IPS DF 6.9 (cell line): ENCODE results near the gene DNM3.

Experiments used
- DNase-seq: peaks from one replicate; pipeline ENCODE4 v3.0.0-alpha.2; 2013; ENCODE audit warnings: low read depth, low spot score
- H3K27ac ChIP-seq: one replicate; pipeline ENCODE4 v1.5.1; 2013; ENCODE audit warnings: low read length, control low read depth
- H3K27me3 ChIP-seq: 2 replicates; pipeline ENCODE4 v1.6.1; 2013; ENCODE audit warnings: mild to moderate bottlenecking, low read length; ENCODE audit not compliant: control insufficient read depth, insufficient read depth
- H3K36me3 ChIP-seq: 2 replicates; pipeline ENCODE4 v1.6.1; 2013; ENCODE audit warnings: low read length; ENCODE audit not compliant: control insufficient read depth, insufficient read depth
- H3K4me1 ChIP-seq: 2 replicates; pipeline ENCODE4 v1.6.1; 2013; ENCODE audit warnings: low read length; ENCODE audit not compliant: control insufficient read depth, insufficient read depth
- H3K4me3 ChIP-seq: 2 replicates; pipeline ENCODE4 v1.5.1; 2013; ENCODE audit warnings: mild to moderate bottlenecking, low read length
- H3K9me3 ChIP-seq: 2 replicates; pipeline ENCODE4 v1.6.1; 2013; ENCODE audit warnings: low read length, inconsistent platforms; ENCODE audit not compliant: control insufficient read depth, insufficient read depth
- WGBS: extraction: QIAGEN DNeasy Blood & Tissue Kit; methylation state at CpG from one replicate; pipeline ENCODE4 v1.1.7; 2013; ENCODE audit warnings: mixed read lengths, missing lambda C conversion rate; ENCODE audit not compliant: insufficient read length, insufficient coverage; 5-methylcytosine and 5-hydroxymethylcytosine counted together

DNM3 gene

GRCh38 chr1:172229942-172230341 lies 388.6 kb downstream of the DNM3 start:
- no peaks in the 10 kb centered on the region for H3K36me3 ChIP-seq
- no peak for DNase-seq
- H3K27ac ChIP-seq, result no peak overlapping the region
- H3K27me3 ChIP-seq, result no peaks in the 10 kb centered on the region
- no CpG with 5 or more reads among the region's 1 CpG for WGBS
- H3K9me3 ChIP-seq, result no peaks in the 10 kb centered on the region
- H3K4me3 ChIP-seq, result no peak overlapping the region
- H3K4me1 ChIP-seq, result no peaks in the 10 kb centered on the region

DNA sequence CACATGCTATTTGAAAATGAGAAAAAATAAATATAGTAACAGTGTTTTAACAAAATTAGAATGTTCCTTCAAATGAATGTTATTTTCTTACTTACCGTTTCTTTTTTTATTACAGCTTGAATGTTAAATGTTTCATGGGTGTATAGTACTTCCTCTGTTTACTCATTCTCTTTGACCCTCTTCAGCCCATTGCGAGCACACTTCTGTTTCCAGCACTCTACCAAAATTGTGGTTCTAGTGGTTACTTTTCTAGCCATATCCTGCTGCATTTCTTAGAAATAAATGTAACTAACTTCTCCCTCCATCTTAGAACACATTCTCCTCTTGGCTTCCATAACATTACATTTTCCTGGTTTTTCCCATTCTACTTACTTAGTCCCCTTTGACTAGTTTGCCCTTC lies 389.2 kb downstream of the DNM3 start:
- no peak for DNase-seq
- no CpG with 5 or more reads among the region's 2 CpGs for WGBS
- no peaks in the 10 kb centered on the region for H3K4me1 ChIP-seq
- no peaks in the 10 kb centered on the region for H3K9me3 ChIP-seq
- H3K4me3 ChIP-seq, result no peak overlapping the region
- no peak overlapping the region for H3K27ac ChIP-seq
- H3K36me3 ChIP-seq, result no peaks in the 10 kb centered on the region
- no peaks in the 10 kb centered on the region for H3K27me3 ChIP-seq

- Histone ChIP-seq H3K4me1 (no peaks in the 10 kb centered on the region), H3K36me3 (no peaks in the 10 kb centered on the region), H3K27ac (no peak overlapping the region), H3K27me3 (no peaks in the 10 kb centered on the region), H3K9me3 (no peaks in the 10 kb centered on the region), H3K4me3 (no peak overlapping the region)
- WGBS, result 100% methylated on average over 4 of the region's 5 CpGs
- DNase-seq, result no peak
These were observed 395.7 kb downstream of the DNM3 start for GRCh38 chr1:172236958-172237357.

- Histone ChIP-seq H3K36me3 (no peaks in the 10 kb centered on the region), H3K4me3 (no peak overlapping the region), H3K4me1 (no peaks in the 10 kb centered on the region), H3K27ac (no peak overlapping the region), H3K9me3 (no peaks in the 10 kb centered on the region), H3K27me3 (no peaks in the 10 kb centered on the region)
- WGBS, result no CpG with 5 or more reads among the region's 1 CpG
- no peak for DNase-seq
These were observed 396.9 kb downstream of the DNM3 start for GRCh38 chr1:172238158-172238557.

DNA sequence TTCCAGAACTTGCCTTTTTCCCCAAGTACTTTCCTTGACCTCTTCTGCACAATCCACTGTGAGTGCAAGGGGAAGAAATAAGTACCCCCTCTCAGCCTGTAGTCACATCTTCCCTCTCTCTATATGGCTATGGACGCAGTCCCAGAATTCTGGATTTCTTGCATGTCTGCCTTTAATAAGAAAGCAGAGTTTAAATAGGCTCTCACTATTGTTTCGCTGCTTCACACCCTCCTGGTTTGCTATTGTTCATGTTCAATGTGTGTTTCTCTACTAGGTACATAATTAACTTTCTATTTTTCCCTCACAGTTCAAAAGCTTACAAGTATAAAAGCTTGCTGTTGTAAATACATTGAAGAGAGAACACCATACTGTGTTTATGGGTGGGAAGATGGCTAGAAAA lies 397.7 kb downstream of the DNM3 start:
- no peak for DNase-seq
- no peak overlapping the region for H3K27ac ChIP-seq
- H3K4me1 ChIP-seq, result no peaks in the 10 kb centered on the region
- no peaks in the 10 kb centered on the region for H3K36me3 ChIP-seq
- H3K4me3 ChIP-seq, result no peak overlapping the region
- WGBS, result no CpG with 5 or more reads among the region's 2 CpGs
- no peaks in the 10 kb centered on the region for H3K27me3 ChIP-seq
- H3K9me3 ChIP-seq, result no peaks in the 10 kb centered on the region

DNA sequence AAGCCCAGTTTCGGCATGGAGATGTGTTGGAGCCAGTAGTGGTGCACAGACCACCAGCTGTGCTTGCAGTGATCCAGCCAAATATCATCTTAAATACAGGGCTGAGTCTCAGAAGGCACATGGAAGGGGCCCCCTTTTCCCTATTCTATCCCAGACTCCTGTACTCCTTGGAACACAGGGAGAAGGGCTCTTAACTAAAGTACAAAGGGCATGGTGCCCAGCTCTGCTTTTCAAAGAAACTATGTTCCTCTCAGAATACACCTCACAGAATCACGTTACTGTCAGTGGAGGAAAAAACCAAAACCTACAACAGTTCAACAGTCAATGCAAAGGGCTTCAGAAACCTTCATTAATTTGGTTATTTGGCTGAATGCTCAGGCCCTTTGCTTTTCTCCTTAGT lies 398.6 kb downstream of the DNM3 start:
- no peaks in the 10 kb centered on the region for H3K4me1 ChIP-seq
- no peak for DNase-seq
- no peaks in the 10 kb centered on the region for H3K9me3 ChIP-seq
- H3K36me3 ChIP-seq, result no peaks in the 10 kb centered on the region
- no peak overlapping the region for H3K27ac ChIP-seq
- H3K4me3 ChIP-seq, result no peak overlapping the region
- H3K27me3 ChIP-seq, result no peaks in the 10 kb centered on the region
- WGBS, result no CpG with 5 or more reads among the region's 2 CpGs

GRCh38 chr1:172241540-172241939 lies 400.2 kb downstream of the DNM3 start:
- Histone ChIP-seq H3K36me3 (no peaks in the 10 kb centered on the region), H3K27ac (no peak overlapping the region), H3K9me3 (no peaks in the 10 kb centered on the region), H3K27me3 (no peaks in the 10 kb centered on the region), H3K4me3 (no peak overlapping the region), H3K4me1 (no peaks in the 10 kb centered on the region)
- DNase-seq, result no peak
- WGBS, result no CpG with 5 or more reads among the region's 1 CpG

- Histone ChIP-seq H3K9me3 (no peaks in the 10 kb centered on the region), H3K4me1 (peaks cover 2% of the 10 kb centered on the region; the same call in 1 of the 2 replicates), H3K4me3 (no peak overlapping the region), H3K36me3 (no peaks in the 10 kb centered on the region), H3K27me3 (no peaks in the 10 kb centered on the region), H3K27ac (no peak overlapping the region)
- no peak for DNase-seq
- no CpG with 5 or more reads among the region's 1 CpG for WGBS
These were observed 403.6 kb downstream of the DNM3 start for GRCh38 chr1:172244865-172245264.

DNA sequence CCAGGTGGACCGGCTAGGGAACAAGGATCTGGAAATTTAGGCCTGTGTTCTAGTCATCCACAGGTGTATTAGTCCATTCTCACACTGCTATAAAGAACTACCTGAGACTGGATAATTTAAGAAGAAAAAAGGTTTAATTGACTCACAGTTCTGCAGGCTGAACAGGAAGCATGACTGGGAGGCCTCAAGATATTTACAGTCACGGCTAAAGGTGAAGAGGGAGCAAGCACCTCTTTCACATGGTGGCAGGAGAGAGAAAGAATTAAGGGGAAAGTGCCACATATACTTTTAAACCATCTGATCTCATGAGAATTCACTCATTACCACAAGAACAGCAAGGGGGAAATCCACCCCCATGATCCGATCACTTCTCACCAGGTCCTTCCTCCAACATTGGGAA lies 404.5 kb downstream of the DNM3 start:
- no peaks in the 10 kb centered on the region for H3K27me3 ChIP-seq
- DNase-seq, result no peak
- H3K36me3 ChIP-seq, result no peaks in the 10 kb centered on the region
- no peak overlapping the region for H3K27ac ChIP-seq
- no CpG with 5 or more reads among the region's 3 CpGs for WGBS
- peaks cover 2% of the 10 kb centered on the region; the same call in 1 of the 2 replicates for H3K4me1 ChIP-seq
- no peaks in the 10 kb centered on the region for H3K9me3 ChIP-seq
- H3K4me3 ChIP-seq, result no peak overlapping the region

- WGBS, result no CpG with 5 or more reads among the region's 8 CpGs
- Histone ChIP-seq H3K9me3 (no peaks in the 10 kb centered on the region), H3K4me1 (peaks cover 2% of the 10 kb centered on the region; the same call in 1 of the 2 replicates), H3K27ac (no peak overlapping the region), H3K4me3 (no peak overlapping the region), H3K36me3 (no peaks in the 10 kb centered on the region), H3K27me3 (no peaks in the 10 kb centered on the region)
- DNase-seq, result no peak
These were observed 405.5 kb downstream of the DNM3 start for GRCh38 chr1:172246521-172247390.

DNA sequence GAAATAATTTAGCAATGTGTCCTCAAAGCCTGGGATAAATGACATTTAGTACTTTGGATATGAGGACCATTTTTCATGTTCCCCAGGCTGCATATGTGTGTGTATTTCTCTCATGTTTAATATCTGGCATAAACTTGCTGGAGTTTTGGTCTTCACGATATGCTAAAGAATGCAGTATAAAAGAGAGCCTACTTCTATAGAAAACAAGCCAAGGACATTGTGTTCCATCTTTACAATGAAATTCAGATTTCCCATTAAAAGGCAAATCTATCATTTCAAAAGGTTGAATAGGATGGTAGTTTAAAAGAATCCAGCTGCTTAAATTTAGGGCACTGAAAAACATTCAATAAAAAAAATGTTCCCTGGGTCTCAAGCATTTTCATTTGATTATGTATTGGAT lies 410.2 kb downstream of the DNM3 start:
- Histone ChIP-seq H3K27ac (no peak overlapping the region), H3K36me3 (no peaks in the 10 kb centered on the region), H3K4me3 (no peak overlapping the region), H3K27me3 (no peaks in the 10 kb centered on the region), H3K9me3 (no peaks in the 10 kb centered on the region), H3K4me1 (peaks cover 2% of the 10 kb centered on the region; the same call in 1 of the 2 replicates)
- WGBS, result no CpG with 5 or more reads among the region's 1 CpG
- no peak for DNase-seq
